ENCODE results near the gene PDE4C. TPM values are rescaled to one million over a fixed set of nuclear protein-coding genes. Genes with fewer than 3 reads are reported as not detected.
A peak's percentile ranks its signal among the peaks of the same experiment; 100 is the strongest.

PDE4C gene
- total RNA-seq (under 1 TPM in 5 of 6 donors, not detected in 1; 0.12 to 0.59 (median 0.37) TPM), polyA plus RNA-seq (1 to 10 TPM in 1 of 2 donors, under 1 TPM in 1; 0.16 to 1.3 TPM)

- intact Hi-C loops (cut with DNase I), result no loop called here
- no peaks in the 10 kb centered on the region for H3K9me3 ChIP-seq
- ATAC-seq, result no peak
Observed at GRCh38 chr19:18225702-18226468, at the start of gene PDE4C. PDE4C (minus strand) TSS chr19:18226438; CDS start chr19:18226415, 23 bp downstream.

GRCh38 chr19:18274781-18275356, 48.6 kb upstream of the PDE4C start:
- peak; percentile 66 to 84 (median 80) for ATAC-seq
- H3K27ac ChIP-seq, result peak overlapping the region; percentile 42 to 80 (median 74)
- H3K27me3 ChIP-seq, result no peaks in the 10 kb centered on the region
- peaks cover 13 to 44% (median 29%) of the 10 kb centered on the region in 3 donors for H3K4me1 ChIP-seq
- intact Hi-C loops (cut with DNase I), result loop anchor here in 2 of 3 donors (5.0 kb wide), 1 partner anchor 52 kb away; no protein-coding TSS in a partner anchor
- TF ChIP-seq CTCF (IDR thresholded peaks at IDR 0.05), result no peak
- DNase-seq, result peak; percentile 87 to 97 (median 92)
- H3K36me3 ChIP-seq, result peaks cover 2 to 18% (median 2%) of the 10 kb centered on the region in 3 donors
- 13 to 19% methylated on average over 13 of the region's 13 CpGs for WGBS, 2 donors
- peak overlapping the region in 1 of 4 donors; percentile 5 for H3K4me3 ChIP-seq
- no peak for FAIRE-seq
- no peaks in the 10 kb centered on the region for H3K9me3 ChIP-seq

More at GRCh38 chr19:18225702-18226468, at the start of gene PDE4C:
- Histone ChIP-seq H3K27ac (peak within 1 kb of the TSS in 1 of 4 donors; percentile 12), H3K36me3 (no peaks in the 10 kb centered on the region), H3K4me3 (no peak within 1 kb of the TSS), H3K4me1 (peaks cover 0 to 4% (median 4%) of the 10 kb centered on the region in 3 donors), H3K27me3 (no peaks in the 10 kb centered on the region)
- WGBS, 2 donors, result 8 to 10% methylated on average over 37 to 51 of the region's 51 CpGs
- FAIRE-seq (no peak), DNase-seq (peak in 1 of 6 donors; percentile 78)
- TF ChIP-seq CTCF (IDR thresholded peaks at IDR 0.05), result no peak

DNA sequence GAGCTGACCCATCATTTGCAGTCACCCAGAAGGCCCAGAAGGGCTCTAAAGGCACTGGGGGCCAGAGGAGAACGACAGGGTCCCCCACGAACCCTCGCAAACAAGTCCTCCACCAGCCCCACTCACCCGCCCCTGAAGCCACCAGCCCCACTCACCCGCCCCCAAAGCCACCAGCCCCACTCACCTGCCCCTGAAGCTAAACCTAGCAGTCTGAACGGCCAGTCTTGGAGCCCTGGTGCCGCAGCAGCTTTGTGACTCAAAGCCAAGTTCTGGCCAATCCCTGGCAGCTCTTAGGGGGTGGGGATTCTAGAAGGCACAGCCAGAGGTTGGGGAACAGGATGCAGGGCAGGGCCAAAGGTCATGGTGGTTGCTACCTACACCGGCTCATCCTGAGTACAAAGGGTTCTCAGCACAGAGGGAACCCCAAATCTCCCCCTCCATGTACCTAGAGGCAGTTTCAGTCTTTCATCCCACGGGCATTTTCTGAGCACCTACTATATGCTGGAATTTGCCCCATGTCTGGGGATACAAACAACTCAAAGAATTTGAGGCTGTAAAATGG, 48.1 kb upstream of the PDE4C start, which contains the start of gene IQCN:
TSS of gene IQCN (minus strand) at position 234 of the 562 bp plus-strand sequence. CDS start 4,974 bp downstream, outside the sequence.
- Histone ChIP-seq H3K27me3 (no peaks in the 10 kb centered on the region), H3K4me3 (peak within 1 kb of the TSS in 1 of 4 donors; percentile 5), H3K27ac (peak within 1 kb of the TSS; percentile 42 to 80 (median 74)), H3K9me3 (no peaks in the 10 kb centered on the region), H3K36me3 (peaks cover 2 to 18% (median 2%) of the 10 kb centered on the region in 3 donors), H3K4me1 (peaks cover 13 to 44% (median 29%) of the 10 kb centered on the region in 3 donors)
- FAIRE-seq (no peak), DNase-seq (peak in 5 of 6 donors; percentile 41 to 77 (median 65)), ATAC-seq (peak in 3 of 4 donors; percentile 0 to 17 (median 1))
- no peak for TF ChIP-seq CTCF (IDR thresholded peaks at IDR 0.05)
- WGBS, 2 donors, result 68 to 79% methylated on average over 9 of the region's 9 CpGs
- intact Hi-C loops (cut with DNase I), result no loop called here

DNA sequence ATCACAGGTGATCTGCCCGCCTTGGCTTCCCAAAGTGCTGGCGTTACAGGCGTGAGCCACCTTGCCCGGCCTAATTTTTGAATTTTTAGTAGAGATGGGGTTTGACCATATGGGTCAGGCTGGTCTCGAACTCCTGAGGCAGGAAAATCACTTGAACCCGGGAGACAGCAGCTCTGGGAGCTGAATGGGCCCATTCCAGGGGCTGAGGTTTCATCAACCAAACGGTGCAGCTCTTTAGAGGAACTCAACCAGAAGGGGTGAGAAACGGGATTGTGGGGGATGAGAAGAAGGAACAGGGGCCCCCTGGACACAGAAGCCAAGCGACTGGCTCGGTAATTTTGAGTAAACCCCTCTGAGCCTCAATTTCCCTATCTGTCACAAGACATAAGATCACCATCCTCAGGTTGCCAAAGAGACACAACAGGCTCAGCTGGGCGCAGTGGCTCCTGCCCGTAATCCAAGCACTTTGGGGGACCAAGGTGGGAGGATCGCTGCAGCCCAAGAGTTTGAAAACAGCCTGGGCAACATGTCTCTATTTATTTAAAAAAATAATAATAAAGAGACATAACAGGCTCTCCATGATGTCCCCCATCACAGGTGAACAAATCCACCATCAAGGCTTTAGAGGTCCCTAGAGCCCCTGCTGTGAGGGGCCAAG, 47.5 kb upstream of the PDE4C start:
- intact Hi-C loops (cut with DNase I), result no loop called here
- H3K27ac ChIP-seq, result peak overlapping the region in 1 of 4 donors; percentile 80

More for the DNA sequence above, 47.5 kb upstream of the PDE4C start:
- TF ChIP-seq CTCF (IDR thresholded peaks at IDR 0.05), result no peak
- H3K27me3 ChIP-seq, result no peaks in the 10 kb centered on the region
- FAIRE-seq, result no peak
- H3K9me3 ChIP-seq, result no peaks in the 10 kb centered on the region
- no peak for ATAC-seq
- no peak for DNase-seq
- H3K36me3 ChIP-seq, result peaks cover 2 to 13% (median 2%) of the 10 kb centered on the region in 3 donors
- no peak overlapping the region for H3K4me3 ChIP-seq
- H3K4me1 ChIP-seq, result peaks cover 13 to 40% (median 26%) of the 10 kb centered on the region in 3 donors
- 94% methylated on average over 13 of the region's 13 CpGs for WGBS, 2 donors

Data from pancreas (tissue), 10 donors.